GM12878 (cell line): Measurements from ENCODE around the gene PRM2. TPM values are rescaled to one million over a fixed set of nuclear protein-coding genes. Genes with fewer than 3 reads are reported as not detected.

Source experiments
- ATAC-seq: fragments of 200-7000 bp; cut with Tn5 transposase; 3 replicates; pipeline ENCODE4 v1.9.1; 2020; ENCODE audit warnings: mild to moderate bottlenecking, moderate library complexity
- BruUV-seq: library from RNA; stranded (reverse); fragments of 400-500 nt; replicated peaks from 2 replicates; lab custom pipeline; 2021; lab: Mats Ljungman, UMichigan
- CTCF ChIA-PET: fragments of 300-600 bp; sonication (Branson Sonifier 250); formaldehyde crosslinking; extraction: SDS; loops from one replicate; lab custom pipeline; 2021; ENCODE audit warnings: inconsistent platforms; lab: Yijun Ruan, JAX
- POLR2A ChIA-PET: fragments of 350-600 bp; formaldehyde crosslinking; extraction: SDS; loops from one replicate; lab custom pipeline; 2021; ENCODE audit warnings: inconsistent platforms; lab: Charles Lee
- RAD21 ChIA-PET: fragments of 300-600 bp; sonication (Branson Sonifier 250); formaldehyde crosslinking; loops from one replicate; lab custom pipeline; 2023; ENCODE audit warnings: antibody characterized with exemption; ENCODE audit not compliant: unreplicated experiment; lab: Charles Lee
- SMC1A ChIA-PET: fragments of 300-600 bp; sonication (Branson Sonifier 250); formaldehyde crosslinking; loops from one replicate; lab custom pipeline; 2023; ENCODE audit not compliant: unreplicated experiment, uncharacterized antibody; lab: Charles Lee
- DNase-seq: peaks from one replicate; pipeline ENCODE4 v3.0.0-alpha.2; 2011; ENCODE audit warnings: low read depth, low spot score
- FAIRE-seq: peaks from 3 replicates; lab custom pipeline; 2011; peaks lifted over from hg19 to GRCh38; lab: Jason Lieb, UNC
- H2AFZ ChIP-seq: 2 replicates; pipeline ENCODE4 v1.6.0; 2011; ENCODE audit warnings: low read depth, low read length, control low read depth; ENCODE audit not compliant: control insufficient read depth
- H3K27ac ChIP-seq: 2 replicates; pipeline ENCODE4 v1.5.1; 2011; ENCODE audit warnings: control low read depth; ENCODE audit not compliant: control insufficient read depth, insufficient read depth
- H3K27me3 ChIP-seq, 2 experiments: replicated peaks in 1 of 2; 2 replicates each; pipeline versions ENCODE4 v1.6.0 to v1.6.1; 2011; ENCODE audit warnings: low read length in 1 of 2; ENCODE audit not compliant: control insufficient read depth in 2 of 2, insufficient read depth in 2 of 2
- H3K36me3 ChIP-seq, 2 experiments: 2 replicates each; pipeline ENCODE4 v1.5.1; 2011; ENCODE audit warnings: low read length in 1 of 2; ENCODE audit not compliant: control insufficient read depth in 2 of 2, insufficient read depth in 2 of 2
- H3K4me1 ChIP-seq: 2 replicates; pipeline ENCODE4 v1.6.1; 2011; ENCODE audit warnings: mild to moderate bottlenecking, low read length, moderate library complexity, mixed read lengths; ENCODE audit not compliant: control insufficient read depth, insufficient read depth
- H3K4me2 ChIP-seq: 2 replicates; pipeline ENCODE4 v1.6.0; 2011; ENCODE audit warnings: control low read depth; ENCODE audit not compliant: control insufficient read depth, insufficient read depth
- H3K4me3 ChIP-seq: fragments of 200-600 bp; sonication (generic); 2 replicates; pipeline ENCODE4 v1.5.1; 2016
- H3K79me2 ChIP-seq: 2 replicates; pipeline ENCODE4 v1.6.0; 2011; ENCODE audit warnings: low read length; ENCODE audit not compliant: control insufficient read depth, insufficient read depth
- H3K9ac ChIP-seq: 2 replicates; pipeline ENCODE4 v1.8.0; 2011; ENCODE audit warnings: low read length, control low read depth, mixed read lengths; ENCODE audit not compliant: control insufficient read depth, insufficient read depth
- H3K9me3 ChIP-seq: replicated peaks from 3 replicates; pipeline ENCODE4 v1.5.1; 2011; ENCODE audit warnings: mild to moderate bottlenecking, low read length; ENCODE audit not compliant: control insufficient read depth, insufficient read depth
- H4K20me1 ChIP-seq: 2 replicates; pipeline ENCODE4 v1.6.0; 2011; ENCODE audit not compliant: control insufficient read depth, insufficient read depth
- ASH2L ChIP-seq: fragments of 300-600, 200-600 bp; sonication (generic); IDR thresholded peaks from 2 replicates; pipeline ENCODE4 v1.6.1; 2017; ENCODE audit warnings: low read depth, mild to moderate bottlenecking, borderline replicate concordance
- EED ChIP-seq: sonication (generic); IDR thresholded peaks from 2 replicates; pipeline ENCODE4 v1.6.1; 2016; ENCODE audit warnings: antibody characterized with exemption, low read depth
- IRF4 ChIP-seq: IDR thresholded peaks from 2 replicates; pipeline ENCODE4 v1.6.1; 2011; ENCODE audit warnings: low read depth, low read length
- MLLT1 ChIP-seq: fragments of 450-650 bp; IDR thresholded peaks from 2 replicates; pipeline ENCODE4 v1.6.1; 2016; ENCODE audit warnings: mild to moderate bottlenecking
- MYB ChIP-seq: fragments of 150-350 bp; IDR thresholded peaks from 2 replicates; pipeline ENCODE4 v1.6.1; 2014; ENCODE audit warnings: mild to moderate bottlenecking, low read depth, low read length, borderline replicate concordance
- MYC ChIP-seq: IDR thresholded peaks from 2 replicates; pipeline ENCODE4 v1.6.1; 2011; ENCODE audit warnings: mild to moderate bottlenecking, low read length, moderate library complexity, inconsistent platforms; ENCODE audit not compliant: insufficient read depth, insufficient replicate concordance, insufficient read length, severe bottlenecking
- NFIC ChIP-seq: IDR thresholded peaks from 2 replicates; pipeline ENCODE4 v1.6.1; 2012; ENCODE audit warnings: low read depth, mild to moderate bottlenecking, inconsistent platforms, low read length, moderate library complexity
- NRF1 ChIP-seq: conservative IDR thresholded peaks from 2 replicates; pipeline ENCODE4 v1.6.1; 2011; ENCODE audit warnings: mild to moderate bottlenecking, low read depth, low read length, improper control_type of control experiment
- PKNOX1 ChIP-seq: fragments of 450-650 bp; IDR thresholded peaks from 2 replicates; pipeline ENCODE4 v1.6.1; 2016; ENCODE audit warnings: mild to moderate bottlenecking
- RELA ChIP-seq: fragments of 450-650 bp; IDR thresholded peaks from 2 replicates; pipeline ENCODE4 v1.8.0; 2014; ENCODE audit warnings: borderline replicate concordance; ENCODE audit not compliant: partially characterized antibody
- SUPT20H ChIP-seq: IDR thresholded peaks from 2 replicates; pipeline ENCODE4 v1.6.1; 2011; ENCODE audit warnings: low read depth, mild to moderate bottlenecking, low read length, moderate library complexity, borderline replicate concordance; ENCODE audit not compliant: control insufficient read depth
- ZNF274 ChIP-seq: IDR thresholded peaks from one replicate; pipeline ENCODE4 v1.8.0; 2011; ENCODE audit not compliant: insufficient read length, insufficient read depth
- ZNF687 ChIP-seq: fragments of 450-650 bp; IDR thresholded peaks from 2 replicates; pipeline ENCODE4 v1.6.1; 2017; ENCODE audit warnings: mild to moderate bottlenecking, moderate library complexity
- WGBS: methylation state at CpG from one replicate; pipeline ENCODE4 v1.1.6; 2016; ENCODE audit warnings: low lambda C conversion rate; ENCODE audit not compliant: insufficient replicate concordance, insufficient coverage; ENCODE audit errors: missing lambda C conversion rate; 5-methylcytosine and 5-hydroxymethylcytosine counted together
- in situ Hi-C: fragments of 300-500 bp; cut with MboI; formaldehyde crosslinking; loops from 9 replicates; pipeline ENCODE4 v1.14.3; 2018; ENCODE audit warnings: mixed read lengths
- intact Hi-C: fragments of 100-400 bp; cut with micrococcal nuclease; formaldehyde crosslinking; loops from one replicate; pipeline ENCODE4 v1.14.2; 2022; ENCODE audit not compliant: unreplicated experiment
- polyA plus RNA-seq, 11 experiments: library from polyadenylated mRNA; depleted of rRNA in 4 of 11; unstranded in 6 of 11; stranded (reverse) in 5 of 11; fragments of >200 nt; fragmentation: Nextera tagmentation in 4 of 11; fragmentation: Illumina TruSeq in 1 of 11; extraction: Ambion mirVana in 4 of 11; extraction: Trizol in 1 of 11; gene quantifications; 1 replicate in 1 of 11; 2 replicates in 10 of 11; pipeline versions ENCODE4 v1.2.1 to v1.2.3, GENCODE V29; 2011 to 2016; ENCODE audit warnings: inconsistent platforms in 2 of 11, missing spikeins in 2 of 11, low read depth in 1 of 11
- total RNA-seq, 4 experiments: library from RNA; depleted of rRNA in 3 of 4; stranded (reverse); fragments of >200 nt in 3 of 4; fragmentation: Illumina TruSeq in 1 of 4; extraction: Trizol in 1 of 4; gene quantifications; 2 replicates each; pipeline versions ENCODE4 v1.2.1 to v1.2.3, GENCODE V29; 2013 to 2021

The PRM2 gene
- total and polyA plus RNA-seq, 10 of the 15 experiments (the other 5 are each of a cell fraction or from before 2014, with no cell fraction given), result not detected

- TF ChIP-seq ZNF274 (no peak), RELA (no peak), MYB (no peak)
These were observed 1.3 kb downstream of the PRM2 start (continued) for GRCh38 chr16:11274964-11275363.

- ChIA-PET SMC1A (interaction anchor here (0.8 to 1.7 kb wide), 6 partner anchors 9 to 180 kb away, joined by 3 to 4 read pairs (median 3); no protein-coding TSS in a partner anchor), RAD21 (interaction anchor here (1.4 kb wide), 1 partner anchor 9 kb away, joined by 3 read pairs; no protein-coding TSS in a partner anchor), CTCF (interaction anchor here (0.6 to 0.7 kb wide), 2 partner anchors 10 to 143 kb away, joined by 3 read pairs; no protein-coding TSS in a partner anchor), POLR2A (interaction anchor here (1.0 kb wide), 1 partner anchor 15 kb away, joined by 3 read pairs; no protein-coding TSS in a partner anchor)
- BruUV-seq, result no TSS peak
- FAIRE-seq (no peak), ATAC-seq (no peak), DNase-seq (no peak)
- no peak overlapping the region for H2AFZ ChIP-seq
- H3K79me2 ChIP-seq, result no peaks in the 10 kb centered on the region
- WGBS, result 51% methylated on average over 3 of the region's 3 CpGs
- no peaks in the 10 kb centered on the region for H4K20me1 ChIP-seq
- H3K4me2 ChIP-seq, result no peak overlapping the region
- H3K36me3 ChIP-seq, result no peaks in the 10 kb centered on the region
- no peaks in the 10 kb centered on the region for H3K9me3 ChIP-seq
- H3K27ac ChIP-seq, result no peak overlapping the region
- no peak overlapping the region for H3K9ac ChIP-seq
- no peaks in the 10 kb centered on the region for H3K4me1 ChIP-seq
- H3K27me3 ChIP-seq, result no peaks in the 10 kb centered on the region
- in situ Hi-C loops, result no loop called here
- intact Hi-C loops, result no loop called here
- H3K4me3 ChIP-seq, result no peak overlapping the region
- TF ChIP-seq NFIC (no peak), IRF4 (no peak), MLLT1 (no peak), PKNOX1 (no peak), MYC (no peak), ZNF687 (no peak), NRF1 (no peak), ASH2L (no peak), SUPT20H (no peak), EED (no peak)
These were observed 2.5 kb downstream of the PRM2 start for GRCh38 chr16:11273721-11274324.
